Measurements from ENCODE around the gene ERBB4. TPM values are rescaled to one million over a fixed set of nuclear protein-coding genes. Genes with fewer than 3 reads are reported as not detected.

The ERBB4 gene
- total RNA-seq, 4 donors from 2014 or later: 5.5 to 21.0 (median 18.3) TPM

DNA sequence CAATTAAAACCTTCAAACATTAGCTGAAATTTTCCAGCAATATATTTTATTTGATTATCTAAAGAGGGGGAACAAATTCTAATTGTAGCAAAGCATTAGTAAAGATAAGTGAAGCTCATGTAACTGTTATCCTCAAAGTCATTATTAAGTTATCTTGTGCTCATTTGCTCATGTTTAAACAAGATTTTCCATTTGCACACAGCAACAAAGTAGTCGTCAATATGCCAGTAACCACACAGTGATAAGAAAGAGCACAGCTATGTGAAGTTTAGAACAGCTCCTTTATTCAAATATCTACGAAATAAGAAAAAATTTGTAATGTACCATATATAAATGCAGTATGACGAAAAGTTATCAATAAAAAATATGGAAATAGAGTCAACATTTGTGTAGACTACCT, 159.5 kb downstream of the ERBB4 start:
- Histone ChIP-seq H3K9me3 (no peaks in the 10 kb centered on the region), H3K27ac (no peak overlapping the region), H3K4me3 (replicated peaks in 1 of 3) (no peak overlapping the region), H3K36me3 (no peaks in the 10 kb centered on the region), H3K27me3 (no peaks in the 10 kb centered on the region), H3K4me1 (no peaks in the 10 kb centered on the region)
- no peak for TF ChIP-seq POLR2A (IDR thresholded peaks at IDR 0.05)
- TF ChIP-seq, protein P1, sequence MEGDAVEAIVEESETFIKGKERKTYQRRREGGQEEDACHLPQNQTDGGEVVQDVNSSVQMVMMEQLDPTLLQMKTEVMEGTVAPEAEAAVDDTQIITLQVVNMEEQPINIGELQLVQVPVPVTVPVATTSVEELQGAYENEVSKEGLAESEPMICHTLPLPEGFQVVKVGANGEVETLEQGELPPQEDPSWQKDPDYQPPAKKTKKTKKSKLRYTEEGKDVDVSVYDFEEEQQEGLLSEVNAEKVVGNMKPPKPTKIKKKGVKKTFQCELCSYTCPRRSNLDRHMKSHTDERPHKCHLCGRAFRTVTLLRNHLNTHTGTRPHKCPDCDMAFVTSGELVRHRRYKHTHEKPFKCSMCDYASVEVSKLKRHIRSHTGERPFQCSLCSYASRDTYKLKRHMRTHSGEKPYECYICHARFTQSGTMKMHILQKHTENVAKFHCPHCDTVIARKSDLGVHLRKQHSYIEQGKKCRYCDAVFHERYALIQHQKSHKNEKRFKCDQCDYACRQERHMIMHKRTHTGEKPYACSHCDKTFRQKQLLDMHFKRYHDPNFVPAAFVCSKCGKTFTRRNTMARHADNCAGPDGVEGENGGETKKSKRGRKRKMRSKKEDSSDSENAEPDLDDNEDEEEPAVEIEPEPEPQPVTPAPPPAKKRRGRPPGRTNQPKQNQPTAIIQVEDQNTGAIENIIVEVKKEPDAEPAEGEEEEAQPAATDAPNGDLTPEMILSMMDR (IDR thresholded peaks at IDR 0.05): no peak
- WGBS, 2 donors: 56 to 81% methylated on average over 3 of the region's 3 CpGs
- intact Hi-C loops (cut with DNase I): no loop called here
- no peak for DNase-seq

DNA sequence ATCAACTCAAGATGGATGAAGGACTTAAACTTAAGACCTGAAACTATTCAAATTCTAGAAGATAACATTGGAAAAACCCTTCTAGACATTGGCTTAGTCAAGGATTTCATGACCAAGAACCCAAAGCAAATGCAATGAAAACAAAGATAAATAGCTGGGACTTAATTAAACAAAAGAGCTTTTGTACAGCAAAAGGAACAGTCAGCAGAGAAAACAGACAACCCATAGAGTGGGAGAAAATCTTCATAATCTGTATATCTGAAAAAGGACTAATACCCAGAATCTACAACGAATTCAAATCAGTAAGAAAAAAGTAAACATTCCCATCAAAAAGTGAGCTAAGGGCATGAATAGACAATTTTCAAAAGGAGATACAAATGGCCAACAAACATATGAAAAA, 171.2 kb downstream of the ERBB4 start:
- DNase-seq: no peak
- intact Hi-C loops (cut with DNase I): no loop called here
- no peaks in the 10 kb centered on the region for H3K27me3 ChIP-seq
- WGBS, 2 donors: 72 to 80% methylated on average over 1 of the region's 1 CpG
- H3K4me3 ChIP-seq (replicated peaks in 1 of 3): no peak overlapping the region
- peaks cover 0 to 6% of the 10 kb centered on the region in 2 donors for H3K4me1 ChIP-seq
- TF ChIP-seq, protein P1 (IDR thresholded peaks at IDR 0.05): no peak
- no peak for TF ChIP-seq POLR2A (IDR thresholded peaks at IDR 0.05)
- H3K36me3 ChIP-seq: no peaks in the 10 kb centered on the region
- no peak overlapping the region for H3K27ac ChIP-seq
- no peaks in the 10 kb centered on the region for H3K9me3 ChIP-seq

DNA sequence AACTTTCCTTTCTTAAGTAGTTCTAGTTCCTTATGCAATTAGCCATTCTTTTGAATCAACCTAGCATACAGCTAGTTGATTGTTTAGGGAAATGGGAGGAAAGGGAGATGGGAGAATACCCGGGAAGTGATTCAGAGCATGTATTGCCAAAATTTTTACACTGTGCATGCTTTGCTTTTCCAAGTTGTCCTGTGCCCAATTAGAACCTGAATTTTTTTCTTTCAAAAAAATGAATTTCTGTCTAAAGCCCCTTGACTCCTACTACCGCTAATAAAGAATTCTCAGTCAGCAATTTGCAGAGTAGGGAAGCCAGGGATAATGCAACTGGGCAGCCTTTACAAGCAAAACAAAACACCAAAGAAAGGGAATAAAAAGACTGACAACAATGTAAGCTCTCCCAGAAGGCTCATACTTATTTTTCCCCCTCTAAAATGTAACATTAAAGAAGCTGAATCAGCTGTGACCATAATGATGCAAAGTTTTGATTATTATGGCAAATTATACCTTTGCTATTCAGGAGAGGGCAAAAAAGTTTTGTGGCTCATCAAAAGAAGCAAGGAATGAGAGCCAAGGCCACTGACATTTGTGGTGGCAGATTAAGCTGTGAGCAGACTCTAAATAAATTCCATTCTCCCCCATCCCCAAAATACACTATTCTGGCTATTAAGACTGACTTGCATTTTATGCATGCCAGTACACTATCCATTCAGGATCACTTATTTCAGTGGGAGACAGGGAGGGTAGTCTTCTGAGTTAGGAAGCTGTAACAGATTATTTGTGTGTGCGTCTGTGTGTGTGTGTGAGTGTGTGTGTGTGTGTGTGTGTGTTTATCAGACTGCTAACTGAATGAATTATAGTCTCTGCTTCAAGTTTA, 174.3 kb downstream of the ERBB4 start:
- H3K27ac ChIP-seq: no peak overlapping the region
- H3K9me3 ChIP-seq: no peaks in the 10 kb centered on the region
- no peaks in the 10 kb centered on the region for H3K36me3 ChIP-seq
- H3K27me3 ChIP-seq: no peaks in the 10 kb centered on the region
- WGBS, 2 donors: 70 to 74% methylated on average over 3 of the region's 3 CpGs
- no peak for DNase-seq
- no peak overlapping the region for H3K4me3 ChIP-seq (replicated peaks in 1 of 3)
- intact Hi-C loops (cut with DNase I): no loop called here
- TF ChIP-seq POLR2A (IDR thresholded peaks at IDR 0.05): no peak
- TF ChIP-seq, protein P1 (IDR thresholded peaks at IDR 0.05): no peak
- peaks cover 0 to 6% of the 10 kb centered on the region in 2 donors for H3K4me1 ChIP-seq

DNA sequence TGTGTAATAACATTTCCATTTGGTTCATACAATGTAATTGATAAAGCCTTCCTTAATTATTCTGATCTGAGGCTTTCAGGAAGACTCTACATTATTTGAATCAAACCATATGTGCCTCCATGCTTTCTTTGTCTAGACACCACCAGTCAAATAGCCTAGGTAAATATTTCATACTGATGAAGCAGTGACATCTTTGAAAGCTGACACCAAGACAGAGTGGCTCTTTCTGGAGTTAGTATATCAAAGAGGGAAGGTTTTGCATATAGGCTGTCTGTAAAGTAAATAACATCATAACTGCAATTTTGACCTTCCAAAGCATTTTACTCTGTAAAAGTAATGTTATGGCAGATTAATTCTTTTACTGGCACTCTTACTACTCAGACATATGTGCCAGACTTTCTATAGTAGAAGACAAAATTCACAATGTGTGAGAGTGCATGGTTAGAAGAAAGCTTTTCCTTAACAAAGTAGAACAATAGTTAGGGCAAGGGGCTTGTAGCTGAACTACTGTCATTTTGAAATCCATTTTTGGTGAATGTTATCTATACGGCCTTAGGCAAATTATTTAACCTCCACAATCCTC, 177.3 kb downstream of the ERBB4 start:
- Histone ChIP-seq H3K9me3 (no peaks in the 10 kb centered on the region), H3K36me3 (no peaks in the 10 kb centered on the region), H3K27me3 (no peaks in the 10 kb centered on the region), H3K4me3 (replicated peaks in 1 of 3) (no peak overlapping the region), H3K27ac (no peak overlapping the region), H3K4me1 (peaks cover 0 to 6% of the 10 kb centered on the region in 2 donors)
- no peak for TF ChIP-seq POLR2A (IDR thresholded peaks at IDR 0.05)
- TF ChIP-seq, protein P1 (IDR thresholded peaks at IDR 0.05): no peak
- 85 to 88% methylated on average over 1 of the region's 1 CpG for WGBS, 2 donors
- no peak for DNase-seq
- intact Hi-C loops (cut with DNase I): no loop called here

DNA sequence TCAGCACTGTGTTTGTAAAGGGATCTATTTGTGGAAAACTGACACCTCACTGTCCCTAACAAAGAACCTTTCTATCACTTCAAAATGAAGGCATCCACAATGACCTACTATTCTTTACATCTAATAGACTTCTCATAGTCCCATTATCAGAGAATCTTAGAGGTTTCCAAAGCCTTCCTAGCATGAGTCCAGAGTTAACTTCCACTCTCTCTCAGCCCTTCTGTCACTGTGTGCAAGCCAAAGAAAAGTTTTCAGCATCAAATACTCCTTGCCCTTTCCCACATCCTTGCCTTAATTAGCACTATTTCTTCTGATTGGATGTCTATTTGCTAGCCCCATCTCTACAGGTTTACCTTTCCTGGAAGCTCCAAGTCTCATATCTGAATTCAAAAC, 178.5 kb downstream of the ERBB4 start:
- no peak overlapping the region for H3K4me3 ChIP-seq (replicated peaks in 1 of 3)
- H3K27me3 ChIP-seq: no peaks in the 10 kb centered on the region
- no peaks in the 10 kb centered on the region for H3K9me3 ChIP-seq
- TF ChIP-seq POLR2A (IDR thresholded peaks at IDR 0.05): no peak
- TF ChIP-seq, protein P1 (IDR thresholded peaks at IDR 0.05): no peak
- DNase-seq: no peak
- no peak overlapping the region for H3K27ac ChIP-seq
- peaks cover 0 to 6% of the 10 kb centered on the region in 2 donors for H3K4me1 ChIP-seq
- no peaks in the 10 kb centered on the region for H3K36me3 ChIP-seq
- intact Hi-C loops (cut with DNase I): no loop called here
